Measurements from ENCODE around the gene SLC35F3.

DNA sequence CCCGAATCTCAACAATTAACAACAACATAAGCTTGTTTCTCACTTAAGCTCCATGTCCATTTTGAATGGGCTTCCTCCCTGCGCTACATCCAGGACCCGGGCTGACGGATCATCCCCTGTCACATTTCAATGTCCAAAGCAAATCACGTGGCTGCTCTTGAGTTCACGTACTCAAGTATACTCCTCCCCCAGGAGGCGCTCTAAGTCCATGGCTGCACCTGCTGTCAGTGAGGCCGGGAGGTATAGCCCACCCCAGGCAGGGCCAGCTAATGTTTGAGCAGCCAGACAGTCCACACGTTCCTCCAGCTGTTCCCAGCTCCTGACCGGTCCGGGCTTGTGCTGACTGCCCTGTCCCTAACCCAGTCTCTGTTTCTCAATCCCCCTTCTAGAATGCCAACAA, 220.8 kb downstream of the SLC35F3 start:
- no peak for TF ChIP-seq POLR2A (IDR thresholded peaks at IDR 0.05)
- TF ChIP-seq, protein P1, sequence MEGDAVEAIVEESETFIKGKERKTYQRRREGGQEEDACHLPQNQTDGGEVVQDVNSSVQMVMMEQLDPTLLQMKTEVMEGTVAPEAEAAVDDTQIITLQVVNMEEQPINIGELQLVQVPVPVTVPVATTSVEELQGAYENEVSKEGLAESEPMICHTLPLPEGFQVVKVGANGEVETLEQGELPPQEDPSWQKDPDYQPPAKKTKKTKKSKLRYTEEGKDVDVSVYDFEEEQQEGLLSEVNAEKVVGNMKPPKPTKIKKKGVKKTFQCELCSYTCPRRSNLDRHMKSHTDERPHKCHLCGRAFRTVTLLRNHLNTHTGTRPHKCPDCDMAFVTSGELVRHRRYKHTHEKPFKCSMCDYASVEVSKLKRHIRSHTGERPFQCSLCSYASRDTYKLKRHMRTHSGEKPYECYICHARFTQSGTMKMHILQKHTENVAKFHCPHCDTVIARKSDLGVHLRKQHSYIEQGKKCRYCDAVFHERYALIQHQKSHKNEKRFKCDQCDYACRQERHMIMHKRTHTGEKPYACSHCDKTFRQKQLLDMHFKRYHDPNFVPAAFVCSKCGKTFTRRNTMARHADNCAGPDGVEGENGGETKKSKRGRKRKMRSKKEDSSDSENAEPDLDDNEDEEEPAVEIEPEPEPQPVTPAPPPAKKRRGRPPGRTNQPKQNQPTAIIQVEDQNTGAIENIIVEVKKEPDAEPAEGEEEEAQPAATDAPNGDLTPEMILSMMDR (IDR thresholded peaks at IDR 0.05): no peak
